Spinal cord (tissue), 10 donors: Measurements from ENCODE around the gene MARK3. TPM values are rescaled to one million over a fixed set of nuclear protein-coding genes. Genes with fewer than 3 reads are reported as not detected.
A peak's percentile ranks its signal among the peaks of the same experiment; 100 is the strongest.
"Not testable (repeated sequence)": the region's sequence is repeated elsewhere in the genome, so short reads cannot be mapped to it uniquely, and the experiment has no call there.

ENCODE experiments used
- DNase-seq, 6 donors: peaks; one replicate each; pipeline versions ENCODE4 v3.0.0 to v3.0.0-alpha.2; 2013 to 2015; ENCODE audit warnings: low spot score in 6 of 6, low read depth in 4 of 6
- H3K27ac ChIP-seq: one replicate; pipeline ENCODE4 v1.5.1; 2013; ENCODE audit warnings: low read depth, low read length, control low read depth
- H3K27me3 ChIP-seq: one replicate; pipeline ENCODE4 v1.6.1; 2013; ENCODE audit warnings: low read length; ENCODE audit not compliant: control insufficient read depth, insufficient read depth
- H3K36me3 ChIP-seq: one replicate; pipeline ENCODE4 v1.6.1; 2013; ENCODE audit warnings: low read length; ENCODE audit not compliant: control insufficient read depth, insufficient read depth
- H3K4me1 ChIP-seq: one replicate; pipeline ENCODE4 v1.6.1; 2013; ENCODE audit warnings: low read length; ENCODE audit not compliant: control insufficient read depth, insufficient read depth
- H3K4me3 ChIP-seq: one replicate; pipeline ENCODE4 v1.5.1; 2013; ENCODE audit warnings: low read depth, low read length, control low read depth
- H3K9me3 ChIP-seq: one replicate; pipeline ENCODE4 v1.6.1; 2013; ENCODE audit warnings: low read length; ENCODE audit not compliant: control insufficient read depth, insufficient read depth
- WGBS: methylation state at CpG from one replicate; pipeline ENCODE4 v1.1.5; 2013; ENCODE audit warnings: missing lambda C conversion rate; ENCODE audit not compliant: insufficient coverage; 5-methylcytosine and 5-hydroxymethylcytosine counted together
- polyA plus RNA-seq, 2 donors: library from polyadenylated mRNA; unstranded; fragments of 120-200 nt; gene quantifications; one replicate each; pipeline ENCODE4 v1.2.1, GENCODE V29; 2013; ENCODE audit not compliant: insufficient read length in 2 of 2
- total RNA-seq, 2 donors: library from RNA; depleted of rRNA in 1 of 2; stranded (reverse); fragments of 120-200 nt in 1 of 2; fragments of >200 nt in 1 of 2; gene quantifications; one replicate each; pipeline versions ENCODE4 v1.2.3 to v1.2.4, GENCODE V29; 2013 to 2014
- donor health status: healthy.

MARK3 gene
- total and polyA plus RNA-seq, 4 donors: 102 to 155 (median 124) TPM

DNA sequence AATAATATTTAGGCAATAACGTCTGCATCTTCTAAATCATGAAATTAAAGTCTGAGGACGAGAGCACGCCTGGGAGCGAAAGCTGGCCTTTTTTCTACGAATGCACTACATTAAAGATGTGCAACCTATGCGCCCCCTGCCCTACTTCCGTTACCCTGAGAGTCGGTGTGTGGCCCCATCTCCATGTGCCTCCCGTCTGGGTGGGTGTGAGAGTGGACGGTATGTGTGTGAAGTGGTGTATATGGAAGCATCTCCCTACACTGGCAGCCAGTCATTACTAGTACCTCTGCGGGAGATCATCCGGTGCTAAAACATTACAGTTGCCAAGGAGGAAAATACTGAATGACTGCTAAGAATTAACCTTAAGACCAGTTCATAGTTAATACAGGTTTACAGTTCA is 118.1 kb downstream of the MARK3 start:
- DNase-seq: no peak
- Histone ChIP-seq H3K27ac (no peak overlapping the region), H3K4me1 (peaks cover 7% of the 10 kb centered on the region), H3K9me3 (no peaks in the 10 kb centered on the region), H3K27me3 (no peaks in the 10 kb centered on the region), H3K4me3 (no peak overlapping the region), H3K36me3 (peaks cover 64% of the 10 kb centered on the region)
- 100% methylated on average over 4 of the region's 12 CpGs for WGBS

DNA sequence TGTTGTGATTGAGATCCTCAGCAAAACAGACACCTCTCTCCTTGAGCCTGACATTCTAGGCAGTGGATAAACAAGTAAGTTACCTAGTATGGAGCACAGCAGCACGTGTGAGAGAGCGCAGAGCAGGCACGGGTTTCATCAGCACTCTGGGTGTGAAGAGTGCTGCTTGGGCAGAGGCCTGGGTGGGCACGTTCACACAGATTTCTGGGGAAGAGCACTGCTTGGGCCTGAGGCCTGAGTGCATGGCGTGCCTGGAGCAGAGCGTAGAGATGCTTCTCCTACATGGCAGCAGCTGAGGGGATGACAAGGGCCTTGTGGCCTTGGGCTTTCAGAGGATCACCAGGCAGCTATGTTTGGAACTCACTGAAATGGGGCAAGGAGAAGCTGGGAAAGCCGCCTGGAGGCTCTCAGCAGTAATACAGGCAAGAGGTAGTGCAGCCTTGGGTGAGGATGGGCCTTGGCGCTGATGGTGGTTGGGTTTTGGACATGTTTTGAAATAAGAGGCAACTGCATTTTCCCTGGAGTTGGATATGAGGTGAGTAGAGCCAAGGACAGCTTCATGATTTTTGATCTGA is 119.9 kb downstream of the MARK3 start:
- no peaks in the 10 kb centered on the region for H3K27me3 ChIP-seq
- no peak overlapping the region for H3K27ac ChIP-seq
- DNase-seq: no peak
- peaks cover 6% of the 10 kb centered on the region for H3K4me1 ChIP-seq
- no peak overlapping the region for H3K4me3 ChIP-seq
- H3K36me3 ChIP-seq: peaks cover 79% of the 10 kb centered on the region
- no peaks in the 10 kb centered on the region for H3K9me3 ChIP-seq
- WGBS: 84% methylated on average over 8 of the region's 8 CpGs

DNA sequence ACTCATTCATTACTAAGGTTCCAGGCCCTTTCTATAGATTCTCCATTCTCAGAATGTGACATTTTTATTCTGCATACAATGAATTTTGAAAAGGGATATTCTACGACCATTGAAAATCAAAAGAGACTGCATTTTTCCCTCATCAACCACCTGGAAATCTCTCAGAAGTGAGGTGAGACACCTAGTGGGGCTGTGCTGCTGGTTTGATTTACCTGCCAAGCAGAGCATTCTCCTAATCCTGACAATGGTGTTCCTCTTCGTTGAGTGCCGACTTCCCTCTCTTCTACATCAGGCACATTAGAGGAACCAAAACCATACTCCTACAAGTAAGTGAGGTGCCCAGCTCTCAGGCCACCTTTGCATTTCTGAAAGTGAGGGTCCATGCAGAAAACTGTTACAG is 122.5 kb downstream of the MARK3 start:
- Histone ChIP-seq H3K4me3 (no peak overlapping the region), H3K27me3 (no peaks in the 10 kb centered on the region), H3K27ac (no peak overlapping the region), H3K36me3 (peaks cover 79% of the 10 kb centered on the region), H3K4me1 (peaks cover 10% of the 10 kb centered on the region), H3K9me3 (no peaks in the 10 kb centered on the region)
- 60% methylated on average over 1 of the region's 3 CpGs for WGBS
- no peak for DNase-seq

DNA sequence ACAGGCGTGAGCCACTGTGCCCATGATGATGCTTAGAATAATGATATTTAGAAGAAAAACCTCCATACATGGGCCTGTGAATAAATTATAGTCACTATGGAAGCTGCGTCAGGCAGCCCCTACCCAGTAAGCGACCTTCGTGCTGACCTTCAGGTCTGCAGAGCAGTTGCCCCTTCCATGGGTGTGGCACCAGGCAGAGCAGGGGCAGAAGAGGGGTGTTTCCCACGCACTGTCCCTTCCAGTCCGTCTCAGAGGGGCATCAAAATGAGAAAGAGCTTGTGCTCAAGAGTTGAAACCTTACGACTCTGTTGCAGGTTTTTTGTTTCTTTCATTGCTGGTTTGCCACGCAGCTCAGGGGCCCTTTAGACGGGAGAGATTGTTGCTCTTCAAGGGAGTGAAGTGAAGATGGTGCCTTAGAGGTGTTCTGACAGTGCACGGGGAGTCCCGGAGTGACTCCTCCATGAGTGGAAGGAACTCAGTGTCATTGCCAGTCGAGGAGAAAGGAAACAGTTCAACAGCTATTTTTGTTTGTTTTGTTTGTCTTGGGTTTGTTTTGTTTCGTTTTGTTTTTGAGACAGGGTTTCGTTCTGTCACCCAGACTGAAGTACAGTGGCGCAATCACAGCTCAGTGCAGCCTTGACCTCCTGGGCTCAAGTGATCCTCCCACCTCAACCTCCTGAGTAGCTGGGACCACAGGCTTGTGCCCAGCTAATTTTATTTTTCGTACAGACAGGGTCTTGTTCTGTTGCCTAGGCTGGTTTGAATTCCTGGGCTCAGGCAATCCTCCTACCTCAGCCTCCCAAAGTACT is 123.5 kb downstream of the MARK3 start:
- Histone ChIP-seq H3K27ac (no peak overlapping the region), H3K36me3 (peaks cover 78% of the 10 kb centered on the region)
- no peak for DNase-seq

DNA sequence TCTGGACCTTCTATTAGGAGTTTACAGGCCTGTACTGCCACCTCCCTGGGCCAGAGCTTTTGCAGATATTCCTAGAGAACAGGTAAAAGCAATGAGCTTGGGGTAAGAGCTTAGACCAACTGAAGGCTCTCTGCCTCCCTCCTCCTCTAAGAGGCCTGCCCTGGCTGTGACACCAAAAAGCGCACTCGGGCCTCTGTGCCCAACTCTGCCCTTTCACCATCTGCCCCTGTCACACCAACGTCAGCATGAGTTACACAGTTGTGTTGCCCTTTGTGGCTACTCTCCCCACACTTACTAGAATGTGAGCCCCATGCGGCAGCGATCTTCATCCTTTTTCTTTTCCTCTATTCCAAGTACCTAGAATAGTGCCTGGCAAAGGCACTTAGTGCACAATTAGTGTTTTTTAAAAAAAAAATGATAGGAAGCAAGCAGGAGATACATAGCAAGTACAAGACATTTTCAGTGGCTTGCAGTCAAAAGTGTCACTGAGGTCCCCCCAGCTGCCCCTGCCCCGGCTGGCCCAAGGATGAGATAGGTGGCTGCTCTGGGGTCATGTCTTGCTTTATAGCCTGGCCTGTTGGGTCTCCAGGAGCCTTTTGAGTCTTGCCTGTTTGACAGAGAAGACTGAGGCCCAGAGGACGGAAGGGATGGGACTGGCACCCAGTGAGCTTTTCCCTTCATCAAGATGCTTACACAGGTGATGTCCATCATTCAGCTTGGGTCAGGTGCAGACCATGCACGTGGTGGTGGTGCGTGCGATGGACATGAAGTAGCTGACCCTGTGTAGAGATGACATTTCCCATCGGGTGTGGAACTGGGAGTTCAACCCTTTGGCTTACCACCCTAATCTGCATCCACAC is 124.9 kb downstream of the MARK3 start:
- no peak for DNase-seq
- Histone ChIP-seq H3K27ac (no peak overlapping the region), H3K4me1 (peaks cover 29% of the 10 kb centered on the region), H3K36me3 (peaks cover 74% of the 10 kb centered on the region), H3K9me3 (no peaks in the 10 kb centered on the region), H3K4me3 (no peak overlapping the region), H3K27me3 (no peaks in the 10 kb centered on the region)
- 88% methylated on average over 5 of the region's 11 CpGs for WGBS

More for the DNA sequence above, 123.5 kb downstream of the MARK3 start:
- H3K27me3 ChIP-seq: no peaks in the 10 kb centered on the region
- no peaks in the 10 kb centered on the region for H3K9me3 ChIP-seq
- WGBS: 93% methylated on average over 14 of the region's 16 CpGs
- H3K4me1 ChIP-seq: peaks cover 18% of the 10 kb centered on the region
- H3K4me3 ChIP-seq: no peak overlapping the region

DNA sequence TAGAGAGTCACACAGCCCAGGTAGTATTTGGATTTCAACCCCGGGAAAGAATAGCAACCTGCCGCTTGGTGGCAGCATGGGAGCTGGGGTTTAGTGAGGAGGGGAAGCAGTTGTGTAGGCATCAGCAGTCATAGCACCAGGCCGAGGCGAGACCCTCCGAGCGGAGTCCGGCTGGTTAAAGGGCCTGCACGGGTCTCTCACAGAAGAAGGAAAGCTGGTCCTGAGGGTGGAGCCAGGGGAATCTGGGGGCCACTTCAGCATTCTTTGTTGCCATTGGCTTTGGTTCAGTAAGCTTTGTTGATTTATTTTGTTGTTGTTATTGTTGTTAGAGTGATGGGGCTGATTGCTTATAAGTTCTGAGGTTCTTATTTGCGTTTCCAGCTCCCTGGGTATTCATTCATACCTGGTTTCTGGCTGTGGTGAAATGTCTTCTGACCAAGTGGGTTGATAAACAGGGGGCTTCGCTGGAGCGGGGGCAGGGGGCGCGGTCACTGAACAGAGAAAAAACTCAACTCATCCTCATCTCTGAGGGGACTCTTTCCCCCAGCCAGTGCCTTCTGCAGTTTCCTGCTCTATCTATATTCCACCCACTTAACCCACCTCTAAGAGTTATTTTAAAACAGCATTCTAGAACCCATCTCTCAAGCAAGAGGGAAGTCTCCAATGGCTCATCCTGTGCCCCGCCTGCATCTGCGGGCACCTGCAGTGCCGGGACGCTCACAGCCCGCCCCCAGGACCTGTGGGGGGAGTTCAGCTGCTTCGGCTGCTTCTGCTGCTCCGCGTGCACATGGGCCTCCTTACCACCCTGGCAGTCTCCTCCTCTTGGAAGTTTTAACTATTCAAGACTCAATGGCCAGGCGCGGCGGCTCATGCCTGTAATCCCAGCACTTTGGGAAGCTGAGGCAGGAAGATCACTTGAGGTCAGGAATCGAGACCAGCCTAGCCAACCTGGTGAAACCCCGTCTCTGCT is 125.8 kb downstream of the MARK3 start:
- Histone ChIP-seq H3K4me3 (no peak overlapping the region), H3K4me1 (peaks cover 33% of the 10 kb centered on the region), H3K27ac (no peak overlapping the region), H3K9me3 (no peaks in the 10 kb centered on the region), H3K27me3 (no peaks in the 10 kb centered on the region), H3K36me3 (peaks cover 70% of the 10 kb centered on the region)
- no peak for DNase-seq
- WGBS: 73% methylated on average over 20 of the region's 26 CpGs

DNA sequence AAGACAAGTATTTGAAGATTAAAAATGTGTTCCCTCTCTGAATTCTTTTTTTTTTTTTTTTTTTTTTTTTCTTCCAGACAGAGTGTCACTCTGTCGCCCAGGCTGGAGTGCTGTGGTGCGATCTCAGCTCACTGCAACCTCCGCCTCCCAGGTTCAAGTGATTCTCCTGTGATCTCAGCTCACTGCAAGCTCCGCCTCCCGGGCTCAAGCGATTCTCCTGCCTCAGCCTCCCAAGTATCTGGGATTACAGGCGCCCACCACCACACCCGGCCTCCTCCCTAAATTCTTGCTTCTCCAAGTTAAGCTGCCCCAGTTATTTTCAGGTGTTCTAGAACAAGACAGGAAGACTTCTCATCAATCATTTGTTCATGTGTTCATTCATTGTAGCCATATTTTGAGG is 127.0 kb downstream of the MARK3 start:
- H3K27me3 ChIP-seq, DNase-seq, H3K9me3 ChIP-seq, H3K4me3 ChIP-seq: not testable (repeated sequence)
- H3K27ac ChIP-seq: peak overlapping the region; percentile 79
- H3K36me3 ChIP-seq: peaks cover 61% of the 10 kb centered on the region
- 92% methylated on average over 8 of the region's 8 CpGs for WGBS
- H3K4me1 ChIP-seq: peaks cover 38% of the 10 kb centered on the region

DNA sequence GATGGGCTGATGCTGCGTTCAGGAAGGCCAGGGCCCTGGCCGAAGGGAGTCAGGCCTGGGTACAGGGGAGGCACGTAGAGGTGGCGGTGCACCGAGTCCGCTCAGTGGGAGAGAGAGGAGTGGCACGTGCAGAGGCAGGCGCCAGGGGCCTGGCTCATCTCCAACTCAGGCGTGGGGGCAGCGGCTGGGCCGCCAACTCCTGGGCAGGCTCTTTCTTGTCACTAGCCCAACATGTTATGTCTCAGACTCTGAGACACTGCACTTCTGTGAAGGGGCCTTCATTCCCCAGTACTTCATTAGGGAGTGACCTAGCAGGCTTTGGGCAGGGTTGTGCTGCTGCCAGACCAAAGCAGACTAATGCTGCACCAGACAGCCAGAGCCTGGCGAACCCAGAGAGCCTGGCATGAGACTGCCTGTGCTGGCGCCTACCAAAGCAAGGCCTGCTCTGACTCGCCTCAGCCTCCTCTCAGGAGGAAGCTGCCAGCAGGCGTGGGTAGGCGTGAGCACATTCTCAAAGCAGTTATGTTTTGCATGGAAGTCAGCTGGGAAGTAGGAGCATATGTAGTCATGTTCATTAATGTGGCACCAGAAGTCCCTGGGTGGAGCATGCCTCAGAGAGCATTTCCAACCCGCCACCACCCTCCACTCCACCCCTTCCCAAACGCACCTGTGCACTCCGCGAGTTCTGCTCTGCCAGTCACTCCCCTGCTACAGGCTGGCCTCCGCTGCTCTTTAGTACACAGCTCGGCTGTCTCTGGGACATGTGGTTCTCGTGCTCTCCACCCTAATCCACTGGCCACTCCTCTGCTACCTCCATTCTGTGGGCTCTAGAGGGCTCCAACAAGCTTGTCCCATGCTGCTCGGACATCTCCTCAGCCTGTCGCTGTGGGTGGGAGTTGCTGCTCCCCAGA is 127.7 kb downstream of the MARK3 start:
- DNase-seq: peak in 3 of 6 donors; percentile 59 to 92 (median 80)

More for the DNA sequence above, 127.7 kb downstream of the MARK3 start:
- peaks cover 67% of the 10 kb centered on the region for H3K36me3 ChIP-seq
- no peaks in the 10 kb centered on the region for H3K9me3 ChIP-seq
- peaks cover 46% of the 10 kb centered on the region for H3K4me1 ChIP-seq
- H3K27me3 ChIP-seq: no peaks in the 10 kb centered on the region
- H3K27ac ChIP-seq: peak overlapping the region; percentile 79
- WGBS: 26% methylated on average over 22 of the region's 25 CpGs
- no peak overlapping the region for H3K4me3 ChIP-seq
